Karpas-422 (cell line): ENCODE results near the gene LEMD2. TPM values are rescaled to one million over a fixed set of nuclear protein-coding genes. Genes with fewer than 3 reads are reported as not detected.

Experiments used
- DNase-seq: peaks from one replicate; pipeline ENCODE4 v3.0.0-alpha.2; 2015
- H2AFZ ChIP-seq: fragments of 200-600 bp; sonication (generic); 2 replicates; pipeline ENCODE4 v1.6.1; 2014; ENCODE audit warnings: antibody characterized with exemption, low read length, mixed read lengths
- H3K27ac ChIP-seq: fragments of 200-600 bp; sonication (generic); 2 replicates; pipeline ENCODE4 v1.5.1; 2014; ENCODE audit warnings: mild to moderate bottlenecking, low read length, moderate library complexity
- H3K27me3 ChIP-seq: fragments of 200-600 bp; sonication (generic); 2 replicates; pipeline ENCODE4 v1.6.1; 2014; ENCODE audit warnings: low read length, mixed read lengths
- H3K36me3 ChIP-seq: fragments of 200-600 bp; sonication (generic); 2 replicates; pipeline ENCODE4 v1.6.1; 2014; ENCODE audit warnings: low read length, mixed read lengths; ENCODE audit not compliant: insufficient read depth
- H3K4me1 ChIP-seq: fragments of 200-600 bp; sonication (generic); 2 replicates; pipeline ENCODE4 v1.6.1; 2014; ENCODE audit warnings: mild to moderate bottlenecking, low read length, mixed read lengths
- H3K4me2 ChIP-seq: fragments of 200-600 bp; sonication (generic); 2 replicates; pipeline ENCODE4 v1.6.1; 2014; ENCODE audit warnings: low read length, low read depth, mild to moderate bottlenecking; ENCODE audit not compliant: poor library complexity, severe bottlenecking
- H3K4me3 ChIP-seq: fragments of 200-600 bp; sonication (generic); 2 replicates; pipeline ENCODE4 v1.5.1; 2014; ENCODE audit warnings: mild to moderate bottlenecking, antibody characterized with exemption, low read length, mixed read lengths
- H3K79me2 ChIP-seq: fragments of 200-600 bp; sonication (generic); 2 replicates; pipeline ENCODE4 v1.6.1; 2014; ENCODE audit warnings: mild to moderate bottlenecking, low read length, mixed read lengths
- H3K9ac ChIP-seq: fragments of 200-600 bp; sonication (generic); 2 replicates; pipeline ENCODE4 v1.6.0; 2014; ENCODE audit warnings: low read length
- H3K9me2 ChIP-seq: fragments of 200-600 bp; sonication (generic), shearing (Covaris generic); replicated peaks from 2 replicates; pipeline ENCODE4 v1.6.0; 2014; ENCODE audit warnings: mild to moderate bottlenecking, low read length, moderate library complexity; ENCODE audit not compliant: insufficient read depth
- H3K9me3 ChIP-seq: fragments of 300-700, 200-600 bp; sonication (generic); 2 replicates; pipeline ENCODE4 v1.6.1; 2014; ENCODE audit warnings: low read length, mixed read lengths
- H4K20me1 ChIP-seq: fragments of 200-600 bp; sonication (generic); 2 replicates; pipeline ENCODE4 v1.6.1; 2014; ENCODE audit warnings: mild to moderate bottlenecking, antibody characterized with exemption, low read length, low read depth; ENCODE audit not compliant: insufficient read depth
- total RNA-seq: library from RNA; depleted of rRNA; stranded (reverse); fragments of >200 nt; shearing (Covaris generic); gene quantifications from 2 replicates; pipeline ENCODE4 v1.2.3, GENCODE V29; 2014; ENCODE audit warnings: low replicate concordance

The LEMD2 gene
- total RNA-seq, 1 experiment from 2014 or later: 32.8 TPM

GRCh38 chr6:33732385-33732784 is 56.5 kb downstream of the LEMD2 start:
- no peak overlapping the region for H3K4me2 ChIP-seq

GRCh38 chr6:33731751-33732282 is 57.1 kb downstream of the LEMD2 start:
- H3K4me2 ChIP-seq: no peak overlapping the region
- H4K20me1 ChIP-seq: 0 out of 2 replicates have a peak, but pooled peaks cover 5% of the 10 kb centered on the region
- H3K27ac ChIP-seq: no peak overlapping the region
- no peak overlapping the region for H2AFZ ChIP-seq
- no peaks in the 10 kb centered on the region for H3K36me3 ChIP-seq
- H3K9ac ChIP-seq: no peak overlapping the region
- no peak for DNase-seq
- no peaks in the 10 kb centered on the region for H3K9me3 ChIP-seq
- H3K9me2 ChIP-seq: no peaks in the 10 kb centered on the region
- no peak overlapping the region for H3K4me3 ChIP-seq
- H3K27me3 ChIP-seq: no peaks in the 10 kb centered on the region
- peaks cover 8% of the 10 kb centered on the region for H3K4me1 ChIP-seq
- no peaks in the 10 kb centered on the region for H3K79me2 ChIP-seq

More at GRCh38 chr6:33732385-33732784, 56.5 kb downstream of the LEMD2 start:
- Histone ChIP-seq H2AFZ (no peak overlapping the region), H3K4me3 (no peak overlapping the region), H3K9me2 (no peaks in the 10 kb centered on the region), H4K20me1 (0 out of 2 replicates have a peak, but pooled peaks cover 2% of the 10 kb centered on the region), H3K79me2 (no peaks in the 10 kb centered on the region), H3K9ac (no peak overlapping the region), H3K27me3 (no peaks in the 10 kb centered on the region), H3K9me3 (no peaks in the 10 kb centered on the region), H3K27ac (no peak overlapping the region), H3K4me1 (peaks cover 4% of the 10 kb centered on the region), H3K36me3 (no peaks in the 10 kb centered on the region)
- no peak for DNase-seq

- no peak for DNase-seq
- H3K9ac ChIP-seq: no peak overlapping the region
- peaks cover 8% of the 10 kb centered on the region for H3K4me1 ChIP-seq
- H3K27me3 ChIP-seq: no peaks in the 10 kb centered on the region
- H3K4me2 ChIP-seq: no peak overlapping the region
- no peak overlapping the region for H3K27ac ChIP-seq
- no peak overlapping the region for H2AFZ ChIP-seq
- H4K20me1 ChIP-seq: 0 out of 2 replicates have a peak, but pooled peaks cover 5% of the 10 kb centered on the region
- H3K9me3 ChIP-seq: no peaks in the 10 kb centered on the region
- H3K36me3 ChIP-seq: no peaks in the 10 kb centered on the region
- no peaks in the 10 kb centered on the region for H3K9me2 ChIP-seq
- no peaks in the 10 kb centered on the region for H3K79me2 ChIP-seq
- H3K4me3 ChIP-seq: no peak overlapping the region
These were observed 57.9 kb downstream of the LEMD2 start for GRCh38 chr6:33731035-33731434.

- H3K27me3 ChIP-seq: no peaks in the 10 kb centered on the region
These were observed 58.3 kb downstream of the LEMD2 start for GRCh38 chr6:33730611-33731010.

GRCh38 chr6:33729059-33729458 is 59.9 kb downstream of the LEMD2 start:
- Histone ChIP-seq H3K9ac (no peak overlapping the region), H3K9me3 (no peaks in the 10 kb centered on the region), H2AFZ (no peak overlapping the region), H3K27ac (no peak overlapping the region), H3K9me2 (no peaks in the 10 kb centered on the region), H3K4me3 (no peak overlapping the region), H3K27me3 (no peaks in the 10 kb centered on the region), H3K79me2 (no peaks in the 10 kb centered on the region), H3K4me2 (no peak overlapping the region), H3K36me3 (no peaks in the 10 kb centered on the region), H4K20me1 (0 out of 2 replicates have a peak, but pooled peaks cover 5% of the 10 kb centered on the region), H3K4me1 (peaks cover 8% of the 10 kb centered on the region)
- no peak for DNase-seq

More at GRCh38 chr6:33730611-33731010, 58.3 kb downstream of the LEMD2 start:
- H3K79me2 ChIP-seq: no peaks in the 10 kb centered on the region
- no peak for DNase-seq
- H4K20me1 ChIP-seq: 0 out of 2 replicates have a peak, but pooled peaks cover 5% of the 10 kb centered on the region
- H3K9me3 ChIP-seq: no peaks in the 10 kb centered on the region
- peaks cover 8% of the 10 kb centered on the region for H3K4me1 ChIP-seq
- H2AFZ ChIP-seq: no peak overlapping the region
- H3K9me2 ChIP-seq: no peaks in the 10 kb centered on the region
- H3K27ac ChIP-seq: no peak overlapping the region
- no peak overlapping the region for H3K4me2 ChIP-seq
- no peaks in the 10 kb centered on the region for H3K36me3 ChIP-seq
- no peak overlapping the region for H3K9ac ChIP-seq
- no peak overlapping the region for H3K4me3 ChIP-seq

- Histone ChIP-seq H3K27me3 (no peaks in the 10 kb centered on the region), H3K9me2 (no peaks in the 10 kb centered on the region), H3K9ac (no peak overlapping the region), H3K36me3 (no peaks in the 10 kb centered on the region), H3K4me3 (no peak overlapping the region), H3K9me3 (no peaks in the 10 kb centered on the region), H2AFZ (no peak overlapping the region), H4K20me1 (peaks cover 9% of the 10 kb centered on the region; the same call in 1 of the 2 replicates), H3K27ac (no peak overlapping the region), H3K4me2 (no peak overlapping the region), H3K79me2 (no peaks in the 10 kb centered on the region), H3K4me1 (peaks cover 8% of the 10 kb centered on the region)
- no peak for DNase-seq
These were observed 60.5 kb downstream of the LEMD2 start for GRCh38 chr6:33728438-33728837.

- H3K9me3 ChIP-seq: no peaks in the 10 kb centered on the region
- H3K4me3 ChIP-seq: no peak overlapping the region
- H3K79me2 ChIP-seq: no peaks in the 10 kb centered on the region
- H3K4me1 ChIP-seq: peaks cover 8% of the 10 kb centered on the region
- DNase-seq: no peak
- no peak overlapping the region for H3K9ac ChIP-seq
- H3K9me2 ChIP-seq: no peaks in the 10 kb centered on the region
- no peak overlapping the region for H3K27ac ChIP-seq
- H3K36me3 ChIP-seq: no peaks in the 10 kb centered on the region
- no peak overlapping the region for H2AFZ ChIP-seq
- peaks cover 9% of the 10 kb centered on the region; the same call in 1 of the 2 replicates for H4K20me1 ChIP-seq
- H3K4me2 ChIP-seq: no peak overlapping the region
- no peaks in the 10 kb centered on the region for H3K27me3 ChIP-seq
These were observed 61.0 kb downstream of the LEMD2 start for GRCh38 chr6:33727932-33728331.

- Histone ChIP-seq H3K79me2 (no peaks in the 10 kb centered on the region), H4K20me1 (peaks cover 9% of the 10 kb centered on the region; the same call in 1 of the 2 replicates), H3K27ac (no peak overlapping the region), H3K9me3 (no peaks in the 10 kb centered on the region), H2AFZ (no peak overlapping the region), H3K36me3 (no peaks in the 10 kb centered on the region), H3K4me1 (peaks cover 8% of the 10 kb centered on the region), H3K9ac (no peak overlapping the region), H3K27me3 (no peaks in the 10 kb centered on the region), H3K4me3 (no peak overlapping the region), H3K9me2 (no peaks in the 10 kb centered on the region), H3K4me2 (no peak overlapping the region)
- DNase-seq: no peak
These were observed 61.8 kb downstream of the LEMD2 start for GRCh38 chr6:33727126-33727525.
